NCI-H446 treated with DMSO at 0.1 percent for 48 hours (cell line): ENCODE measurements around the gene DNAJB1.

Experiments used
- DNase-seq: peaks from one replicate; lab custom pipeline; 2025; lab: John Stamatoyannopoulos, UW

The DNAJB1 gene

GRCh38 chr19:14473073-14473977, 44.9 kb downstream of the DNAJB1 start:
- no peak for DNase-seq

DNA sequence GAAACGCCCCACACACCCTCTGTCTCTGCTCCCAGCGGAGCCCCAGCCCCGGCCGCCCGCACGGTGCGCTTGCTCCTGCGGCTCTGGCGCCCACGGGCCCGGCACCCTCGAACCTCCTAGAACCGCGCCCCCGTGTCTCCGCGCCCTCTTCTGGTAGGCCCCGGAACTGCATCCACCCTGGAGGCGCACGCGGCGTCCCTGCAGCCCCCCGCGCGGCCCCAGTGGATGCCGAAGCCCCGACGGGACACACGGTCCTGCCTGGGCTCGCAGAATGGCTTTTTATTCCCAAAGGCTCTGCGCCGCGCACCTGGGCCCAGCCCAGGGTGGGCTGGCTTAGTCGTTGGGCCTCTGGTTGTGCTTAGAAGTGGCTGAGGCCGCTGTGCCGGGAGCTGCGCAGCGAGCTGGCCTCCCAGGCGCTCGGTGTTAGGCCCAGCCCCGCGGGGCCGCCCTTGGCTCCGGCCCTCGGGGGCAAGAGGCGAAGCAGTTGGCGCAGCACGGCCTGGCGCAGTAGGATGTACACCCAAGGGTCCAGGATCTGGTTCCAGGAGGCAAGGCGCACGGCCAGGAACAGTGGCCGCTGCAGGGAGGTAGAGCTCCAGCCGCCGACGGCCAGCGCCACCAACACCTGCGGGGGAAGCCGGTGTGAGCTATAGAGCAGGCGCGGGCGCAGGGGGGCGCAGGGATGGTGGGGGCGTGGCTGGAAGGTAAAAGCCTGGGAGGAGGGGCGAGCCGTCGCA, 45.8 kb downstream of the DNAJB1 start:
- DNase-seq: no peak

GRCh38 chr19:14471436-14472187, 46.6 kb downstream of the DNAJB1 start:
- DNase-seq: no peak

GRCh38 chr19:14470031-14470876, 47.9 kb downstream of the DNAJB1 start:
- DNase-seq: no peak

GRCh38 chr19:14467816-14468215, 50.4 kb downstream of the DNAJB1 start:
- no peak for DNase-seq

GRCh38 chr19:14467391-14467790, 50.8 kb downstream of the DNAJB1 start:
- DNase-seq: no peak
